ENCODE results near the gene TMX2.
A peak's percentile ranks its signal among the peaks of the same experiment; 100 is the strongest.
"Not testable (repeated sequence)": the region's sequence is repeated elsewhere in the genome, so short reads cannot be mapped to it uniquely, and the experiment has no call there.

TMX2 gene

GRCh38 chr11:57713835-57714234 is 1.4 kb downstream of the TMX2 start:
- DNase-seq (ENCODE audit: low spot score): no peak

DNA sequence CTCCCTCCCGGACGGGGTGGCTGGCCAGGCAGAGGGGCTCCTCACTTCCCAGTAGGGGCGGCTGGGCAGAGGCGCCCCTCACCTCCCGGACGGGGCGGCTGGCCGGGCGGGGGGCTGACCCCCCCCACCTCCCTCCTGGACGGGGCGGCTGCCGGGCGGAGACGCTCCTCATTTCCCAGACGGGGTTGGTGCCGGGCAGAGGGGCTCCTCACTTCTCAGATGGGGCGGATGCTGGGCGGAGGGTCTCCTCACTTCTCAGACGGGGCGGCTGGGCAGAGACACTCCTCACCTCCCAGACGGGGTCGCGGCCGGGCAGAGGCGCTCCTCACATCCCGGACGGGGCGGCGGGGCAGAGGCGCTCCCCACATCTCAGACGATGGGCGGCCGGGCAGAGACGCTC is 4.3 kb downstream of the TMX2 start:
- not testable (repeated sequence) for DNase-seq (ENCODE audit: low spot score)

DNA sequence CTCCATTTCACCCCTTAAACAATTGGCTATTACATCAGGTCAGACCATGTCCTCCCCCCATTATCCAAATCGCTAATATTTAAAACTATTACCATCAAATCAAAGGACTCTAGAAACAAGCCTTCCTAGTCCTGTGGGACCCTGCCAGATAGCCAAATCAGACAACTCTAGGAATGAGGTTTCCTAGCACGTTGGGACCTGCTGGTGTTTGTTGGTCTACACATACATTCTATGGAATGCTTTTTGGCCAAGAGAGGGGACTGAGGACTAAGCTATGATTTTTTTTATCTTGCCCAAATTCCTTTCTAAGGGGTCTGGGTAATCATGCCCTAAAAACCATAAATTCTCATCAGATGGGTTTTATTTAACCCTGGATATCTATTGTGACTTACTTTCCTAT is 14.8 kb downstream of the TMX2 start:
- no peak for DNase-seq (ENCODE audit: low spot score)

- no peak for DNase-seq (ENCODE audit: low spot score)
Measured at GRCh38 chr11:57728829-57729228, 16.4 kb downstream of the TMX2 start.

GRCh38 chr11:57729479-57729878 is 17.1 kb downstream of the TMX2 start:
- no peak for DNase-seq (ENCODE audit: low spot score)

DNA sequence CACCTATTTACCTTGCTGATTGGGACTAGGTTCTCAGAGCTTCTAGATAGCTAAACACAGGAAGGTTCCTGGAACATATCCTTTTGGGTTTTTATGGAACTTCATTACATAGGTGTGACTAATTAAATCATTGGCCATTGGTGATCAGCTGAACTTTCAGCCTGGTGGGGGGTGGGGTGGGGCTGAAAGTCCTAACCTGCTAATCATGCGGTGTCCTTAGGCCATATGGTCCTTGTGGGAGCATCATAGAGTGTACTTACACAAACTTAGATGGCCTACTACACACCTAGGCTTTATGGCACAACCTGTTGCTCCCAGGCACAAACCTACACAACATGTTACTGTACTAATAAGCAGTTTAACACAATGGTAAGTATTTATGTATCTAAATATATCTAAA is 20.3 kb downstream of the TMX2 start:
- DNase-seq (ENCODE audit: low spot score): no peak

GRCh38 chr11:57735619-57736298 is 23.4 kb downstream of the TMX2 start:
- DNase-seq (ENCODE audit: low spot score): no peak

DNA sequence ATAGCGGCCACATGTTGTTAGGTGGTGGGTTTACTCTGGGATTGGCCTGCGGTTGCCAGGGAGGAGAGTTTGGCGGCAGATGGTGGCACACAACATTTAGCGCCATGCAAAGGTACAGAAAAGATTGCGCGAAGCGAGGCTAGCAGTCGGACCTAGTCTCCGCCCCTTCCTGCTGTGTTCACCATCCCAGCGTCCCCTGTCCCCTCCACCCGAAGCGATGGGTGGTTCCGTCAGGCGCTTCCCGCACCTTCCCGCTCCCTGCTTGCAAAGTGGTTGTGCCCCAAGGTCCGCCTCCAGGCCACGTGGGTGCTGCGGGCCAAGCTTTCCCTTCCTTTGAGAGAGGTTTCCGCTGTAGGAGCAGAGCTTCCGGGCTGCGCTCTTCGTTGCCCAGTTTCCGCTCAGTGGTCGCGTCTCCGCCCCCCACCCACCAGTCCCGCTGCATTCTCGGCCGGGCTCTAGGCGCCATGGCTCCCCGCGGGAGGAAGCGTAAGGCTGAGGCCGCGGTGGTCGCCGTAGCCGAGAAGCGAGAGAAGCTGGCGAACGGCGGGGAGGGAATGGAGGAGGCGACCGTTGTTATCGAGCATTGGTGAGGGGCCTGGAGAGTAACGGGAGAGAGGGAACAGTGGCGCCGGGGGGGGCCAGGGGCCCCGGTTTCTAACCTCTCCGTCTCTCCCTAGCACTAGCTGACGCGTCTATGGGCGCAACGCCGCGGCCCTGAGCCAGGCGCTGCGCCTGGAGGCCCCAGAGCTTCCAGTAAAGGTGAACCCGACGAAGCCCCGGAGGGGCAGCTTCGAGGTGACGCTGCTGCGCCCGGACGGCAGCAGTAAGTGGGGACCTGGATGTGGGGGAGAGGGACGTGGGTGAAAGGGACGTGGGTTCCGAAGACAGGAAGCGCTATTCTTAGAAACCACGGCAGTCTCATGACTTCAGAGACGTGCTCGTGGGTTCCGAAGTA is 29.0 kb downstream of the TMX2 start, which contains the start of gene SELENOH:
SELENOH (plus strand) TSS at position 360 of the 955 bp plus-strand sequence; CDS start at position 465, 105 bp downstream.
- peak; percentile 97 for DNase-seq (ENCODE audit: low spot score)

- no peak for DNase-seq (ENCODE audit: low spot score)
Measured at GRCh38 chr11:57742087-57742452, 29.7 kb downstream of the TMX2 start.

- DNase-seq (ENCODE audit: low spot score): no peak
Measured at GRCh38 chr11:57744357-57744756, 32.0 kb downstream of the TMX2 start.

- no peak for DNase-seq (ENCODE audit: low spot score)
Measured at GRCh38 chr11:57745206-57745605, 32.8 kb downstream of the TMX2 start.

DNA sequence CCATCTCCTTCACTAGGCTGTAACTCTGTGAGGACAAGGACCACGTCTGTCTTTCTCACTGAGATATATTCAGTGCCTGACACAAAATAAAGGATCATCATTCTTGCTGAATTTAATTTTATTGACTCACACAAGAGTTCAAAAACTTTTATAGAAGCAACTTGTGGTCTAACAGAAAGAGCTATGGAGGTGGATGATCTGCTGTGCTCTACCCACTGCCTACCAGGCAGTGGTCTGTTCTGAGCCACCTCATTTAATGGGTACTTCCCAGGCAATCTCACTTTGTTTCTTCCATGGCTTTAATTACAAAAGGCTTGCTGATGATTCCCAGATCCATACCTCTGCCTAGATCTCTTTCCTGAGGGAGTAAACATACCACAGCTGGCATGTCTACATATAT is 34.5 kb downstream of the TMX2 start:
- DNase-seq (ENCODE audit: low spot score): no peak

DNA sequence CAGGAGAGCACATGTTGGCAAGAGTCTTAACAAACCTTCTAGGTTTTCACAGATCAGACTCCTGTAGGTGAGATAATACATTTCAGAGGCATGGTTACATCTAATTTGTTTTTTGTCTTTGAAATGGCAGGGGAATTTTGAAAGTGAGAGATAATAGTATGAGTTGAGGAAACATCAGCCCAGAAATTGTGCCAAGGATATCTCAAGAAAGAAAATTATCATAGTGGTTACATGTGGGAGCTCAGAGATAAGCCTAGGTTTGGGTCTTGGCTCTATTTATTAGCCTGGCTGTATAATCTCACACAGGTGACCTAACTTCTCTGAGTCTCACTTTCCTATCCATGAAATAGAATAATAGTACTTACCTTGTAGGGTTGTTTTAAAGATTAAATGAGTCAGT is 38.8 kb downstream of the TMX2 start:
- no peak for DNase-seq (ENCODE audit: low spot score)

GRCh38 chr11:57751676-57752253 is 39.4 kb downstream of the TMX2 start, which contains the start of gene BTBD18:
BTBD18 (minus strand) TSS chr11:57751819; CDS start chr11:57751188, 631 bp downstream.
- peak; percentile 45 for DNase-seq (ENCODE audit: low spot score)

DNA sequence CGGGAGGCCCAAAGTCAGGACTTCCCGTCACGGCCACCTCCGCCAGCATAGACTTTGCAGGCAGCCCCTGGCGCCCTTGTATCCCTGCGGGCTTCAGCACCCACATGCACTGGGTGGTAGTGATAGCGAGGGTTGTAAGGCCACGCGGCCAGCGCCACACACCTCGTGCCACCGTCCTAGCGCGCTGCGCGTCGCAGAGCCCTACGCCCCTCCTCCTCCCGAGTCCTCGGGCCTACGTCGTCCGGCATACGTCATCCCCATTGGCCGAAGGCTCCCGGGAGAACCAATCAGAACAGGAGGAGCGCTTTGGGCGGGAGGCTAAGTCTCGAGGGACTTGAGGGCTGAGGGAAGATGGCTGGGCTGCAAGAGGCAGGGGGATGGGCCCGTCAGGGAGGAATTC is 40.6 kb downstream of the TMX2 start:
- DNase-seq (ENCODE audit: low spot score): no peak

- no peak for DNase-seq (ENCODE audit: low spot score)
Measured at GRCh38 chr11:57758174-57758573, 45.8 kb downstream of the TMX2 start.

DNA sequence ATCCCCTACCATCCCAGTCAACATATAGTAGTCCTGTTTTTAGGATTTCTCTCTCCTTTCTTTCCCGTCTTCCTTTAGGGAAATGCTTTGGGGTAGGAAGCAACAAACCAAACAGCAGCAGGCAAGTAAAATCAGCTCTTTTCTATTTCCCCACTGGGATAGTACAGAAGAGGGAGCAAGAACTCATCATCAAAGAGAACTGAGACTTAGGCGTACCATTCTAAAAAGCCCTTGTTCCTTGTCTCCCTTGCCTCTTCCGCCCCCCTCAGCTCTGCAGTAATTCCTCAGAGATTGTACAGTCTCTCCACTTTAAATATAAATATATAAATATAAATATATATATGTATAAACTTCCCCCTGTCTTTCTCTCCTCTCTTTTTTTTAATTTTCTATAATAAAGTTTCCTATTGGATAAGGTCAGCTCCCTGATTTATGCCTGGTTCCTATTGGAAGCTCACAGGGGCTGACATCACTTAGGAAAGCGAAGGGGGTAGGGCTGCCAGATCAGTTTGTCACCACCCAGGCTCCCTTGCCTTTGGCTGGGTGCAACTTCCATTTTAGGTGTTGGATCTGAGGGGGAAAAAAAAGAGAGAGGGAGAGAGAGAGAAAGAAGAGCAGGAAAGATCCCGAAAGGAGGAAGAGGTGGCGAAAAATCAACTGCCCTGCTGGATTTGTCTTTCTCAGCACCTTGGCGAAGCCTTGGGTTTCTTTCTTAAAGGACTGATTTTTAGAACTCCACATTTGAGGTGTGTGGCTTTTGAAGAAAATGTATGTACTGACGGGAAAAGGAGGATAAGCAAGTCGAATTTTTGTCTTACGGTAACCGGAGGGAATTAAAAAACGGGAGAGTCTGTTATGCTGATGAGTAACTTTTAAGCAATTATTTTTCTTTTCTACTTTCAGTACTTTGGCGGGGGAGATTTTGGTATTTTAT is 49.2 kb downstream of the TMX2 start, which contains the start of gene CTNND1:
CTNND1 (plus strand) TSS at position 502 of the 934 bp plus-strand sequence. CDS start 29,677 bp downstream, outside the sequence.
- peak; percentile 96 for DNase-seq (ENCODE audit: low spot score)

DNA sequence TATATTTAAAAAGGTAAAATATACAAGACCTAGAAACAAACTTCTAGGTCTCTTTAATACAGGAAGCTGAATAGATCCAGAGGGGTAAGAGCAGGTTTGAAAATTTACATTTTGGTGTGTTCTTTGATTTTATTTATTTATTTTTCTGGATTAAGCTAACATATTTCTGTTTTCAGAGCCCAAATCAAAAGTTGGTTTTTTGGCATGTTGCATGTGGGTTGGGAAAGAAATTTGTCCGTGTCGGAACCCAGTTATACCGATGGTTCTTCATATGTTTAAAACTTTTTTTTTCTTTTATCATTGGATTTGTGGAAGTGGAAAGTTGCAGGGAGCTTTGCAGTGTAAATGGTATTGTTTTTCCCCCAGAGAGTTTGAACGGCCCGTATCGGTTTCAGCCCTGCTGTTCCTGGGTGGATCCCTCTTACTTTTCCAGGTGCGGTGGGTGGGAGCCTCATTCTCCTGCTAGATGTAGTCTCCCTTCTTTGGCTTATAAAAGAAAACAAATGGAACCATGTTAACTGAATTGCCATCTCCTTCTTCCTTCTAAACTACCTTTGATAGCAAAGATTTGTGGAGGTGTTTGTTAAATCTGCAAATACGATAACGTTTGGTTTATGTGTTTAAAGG is 50.0 kb downstream of the TMX2 start:
- DNase-seq (ENCODE audit: low spot score): no peak

DNA sequence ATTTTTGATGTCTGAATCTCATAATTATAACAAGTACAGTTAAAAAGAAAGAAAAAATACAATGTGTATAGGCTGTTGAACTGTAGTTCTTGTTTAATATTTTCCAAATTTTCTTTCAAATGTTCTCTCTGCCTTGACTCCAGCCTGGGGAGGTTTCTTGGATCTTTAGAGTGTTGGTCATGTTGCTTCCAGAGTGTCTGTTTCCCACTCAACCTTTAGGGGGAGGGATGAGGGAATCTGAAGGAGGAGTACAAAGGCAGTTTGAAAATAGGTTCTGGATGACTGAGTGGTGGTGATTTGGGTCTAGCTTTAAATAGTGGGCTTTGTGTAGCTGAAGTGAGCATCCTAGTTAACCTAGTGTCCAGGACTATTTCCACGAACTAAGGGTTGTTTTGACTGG is 51.2 kb downstream of the TMX2 start:
- peak; percentile 63 for DNase-seq (ENCODE audit: low spot score)

DNA sequence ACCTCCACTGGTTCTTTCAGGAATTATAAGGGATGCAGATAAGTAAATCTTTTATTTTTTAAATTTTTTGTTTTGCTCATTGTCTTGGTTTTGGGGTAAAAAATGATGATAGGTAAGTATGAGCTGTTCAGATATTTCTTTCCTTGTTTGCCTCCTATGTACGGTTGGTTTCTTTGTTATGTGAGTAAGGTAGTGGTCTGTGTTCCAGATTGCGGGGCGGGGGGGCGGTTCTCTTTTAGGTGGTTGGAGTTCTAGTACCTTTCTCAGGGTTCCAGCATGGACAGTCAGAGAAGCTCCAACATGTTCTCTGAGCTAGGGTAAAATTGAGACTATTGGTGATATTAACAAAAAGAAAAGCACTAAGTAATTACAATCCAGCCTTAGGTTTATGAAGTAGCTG is 51.6 kb downstream of the TMX2 start:
- no peak for DNase-seq (ENCODE audit: low spot score)

GRCh38 chr11:57764566-57764965 is 52.2 kb downstream of the TMX2 start:
- DNase-seq (ENCODE audit: low spot score): no peak

All from GM03348 (cell line).